Right lobe of liver (tissue), 6 donors: Measurements from ENCODE around the gene CLDN14. TPM values are rescaled to one million over a fixed set of nuclear protein-coding genes. Genes with fewer than 3 reads are reported as not detected.

Source experiments
- ATAC-seq, 4 donors: fragments of 200-7000 bp; cut with Tn5 transposase; one replicate each; pipeline ENCODE4 v1.9.1; 2020; ENCODE audit warnings: mild to moderate bottlenecking in 4 of 4, moderate library complexity in 4 of 4
- DNase-seq, 3 donors: peaks; one replicate each; pipeline ENCODE4 v3.0.0-alpha.2; 2020
- H3K27ac ChIP-seq, 3 donors: fragments of 200-600 bp; one replicate each; pipeline ENCODE4 v1.8.0; 2022
- H3K27me3 ChIP-seq, 2 donors: fragments of 200-600 bp; one replicate each; pipeline ENCODE4 v1.8.0; 2022
- H3K36me3 ChIP-seq, 4 donors: fragments of 200-600 bp; sonication (generic) in 1 of 4; one replicate each; pipeline versions ENCODE4 v1.5.1 to v1.8.0; 2017 to 2022; ENCODE audit warnings: control low read depth in 1 of 4
- H3K4me1 ChIP-seq, 4 donors: fragments of 200-600 bp; sonication (generic) in 1 of 4; one replicate each; pipeline versions ENCODE4 v1.5.1 to v1.8.0; 2017 to 2022; ENCODE audit warnings: control low read depth in 1 of 4
- H3K4me3 ChIP-seq, 3 donors: fragments of 200-600 bp; one replicate each; pipeline ENCODE4 v1.8.0; 2022
- H3K9me3 ChIP-seq, 4 donors: fragments of 200-600 bp; sonication (generic) in 1 of 4; one replicate each; pipeline versions ENCODE4 v1.5.1 to v1.8.0; 2017 to 2022; ENCODE audit warnings: control low read depth in 1 of 4
- POLR2A ChIP-seq: fragments of 450-650 bp; IDR thresholded peaks from one replicate; pipeline ENCODE4 v1.6.1; 2017; ENCODE audit warnings: antibody characterized with exemption, mild to moderate bottlenecking
- WGBS: methylation state at CpG from one replicate; pipeline ENCODE4 v1.1.6; 2018; ENCODE audit warnings: low coverage, low lambda C conversion rate; ENCODE audit not compliant: insufficient coverage; ENCODE audit errors: missing lambda C conversion rate; 5-methylcytosine and 5-hydroxymethylcytosine counted together
- intact Hi-C, 2 donors: fragments of 100-400 bp; cut with DNase I; formaldehyde crosslinking; loops; one replicate each; pipeline versions ENCODE4 v1.11.2 to v1.14.1; 2022
- total RNA-seq, 6 experiments: library from RNA; depleted of rRNA in 2 of 6; stranded (reverse); fragments of >200 nt in 2 of 6; fragmentation: NEBNext Ultra II Directional in 3 of 6; extraction: Animal tissue kit (Norgen Biotek cat#: 25700) in 3 of 6; gene quantifications; one replicate each; pipeline versions ENCODE4 v1.1.0 to v1.2.4, GENCODE V29; 2016 to 2023
- TF ChIP-seq, protein P1 (sequence below), 4 donors: fragments of 200-600 bp in 3 of 4; fragments of 450-650 bp in 1 of 4; IDR thresholded peaks; one replicate each; pipeline versions ENCODE4 v1.5.1 to v1.8.0; 2016 to 2022; ENCODE audit warnings: antibody characterized with exemption in 4 of 4, mild to moderate bottlenecking in 2 of 4
- donor health status: DM: no; HTN: yes; CAD: no.
- donor health status: DM: no; HTN: no; CAD: no.
- donor health status: DM: no; HTN: no; CAD: no.
- donor health status: DM: no; HTN: yes; CAD: no.
- donor health status: DM: no; HTN: yes; CAD: no.

CLDN14 gene
- total RNA-seq, 6 experiments from 2014 or later = 9.3 to 16.7 (median 13.0) TPM

DNA sequence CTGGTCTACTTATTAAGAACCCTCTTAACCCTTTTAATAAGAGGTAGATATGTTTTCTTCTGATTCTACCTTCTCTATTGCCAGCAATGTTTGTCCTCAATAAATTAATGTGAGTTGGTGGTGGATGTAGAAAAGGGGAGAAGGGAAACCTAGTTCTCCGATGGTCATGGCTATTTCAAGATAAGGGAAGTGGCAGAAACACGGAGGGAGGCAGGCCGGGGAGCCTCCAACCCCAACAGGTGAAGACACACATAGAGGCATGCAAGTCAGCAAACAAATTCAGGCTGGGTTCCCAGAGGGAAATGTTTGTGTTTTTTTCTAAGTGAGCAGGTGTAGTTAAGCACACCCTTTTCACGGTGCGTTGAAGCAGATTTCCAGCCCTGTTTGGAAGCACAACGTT is 31.0 kb upstream of the CLDN14 start:
- H3K9me3 ChIP-seq = no peaks in the 10 kb centered on the region
- no peak for ATAC-seq
- intact Hi-C loops = no loop called here
- no peaks in the 10 kb centered on the region for H3K27me3 ChIP-seq
- H3K4me3 ChIP-seq = no peak overlapping the region
- no peaks in the 10 kb centered on the region for H3K4me1 ChIP-seq
- TF ChIP-seq, protein P1, sequence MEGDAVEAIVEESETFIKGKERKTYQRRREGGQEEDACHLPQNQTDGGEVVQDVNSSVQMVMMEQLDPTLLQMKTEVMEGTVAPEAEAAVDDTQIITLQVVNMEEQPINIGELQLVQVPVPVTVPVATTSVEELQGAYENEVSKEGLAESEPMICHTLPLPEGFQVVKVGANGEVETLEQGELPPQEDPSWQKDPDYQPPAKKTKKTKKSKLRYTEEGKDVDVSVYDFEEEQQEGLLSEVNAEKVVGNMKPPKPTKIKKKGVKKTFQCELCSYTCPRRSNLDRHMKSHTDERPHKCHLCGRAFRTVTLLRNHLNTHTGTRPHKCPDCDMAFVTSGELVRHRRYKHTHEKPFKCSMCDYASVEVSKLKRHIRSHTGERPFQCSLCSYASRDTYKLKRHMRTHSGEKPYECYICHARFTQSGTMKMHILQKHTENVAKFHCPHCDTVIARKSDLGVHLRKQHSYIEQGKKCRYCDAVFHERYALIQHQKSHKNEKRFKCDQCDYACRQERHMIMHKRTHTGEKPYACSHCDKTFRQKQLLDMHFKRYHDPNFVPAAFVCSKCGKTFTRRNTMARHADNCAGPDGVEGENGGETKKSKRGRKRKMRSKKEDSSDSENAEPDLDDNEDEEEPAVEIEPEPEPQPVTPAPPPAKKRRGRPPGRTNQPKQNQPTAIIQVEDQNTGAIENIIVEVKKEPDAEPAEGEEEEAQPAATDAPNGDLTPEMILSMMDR (IDR thresholded peaks at IDR 0.05) = no peak
- TF ChIP-seq POLR2A = no peak
- no peak overlapping the region for H3K27ac ChIP-seq
- no peaks in the 10 kb centered on the region for H3K36me3 ChIP-seq
- 33% methylated on average over 3 of the region's 6 CpGs for WGBS
- DNase-seq = no peak

DNA sequence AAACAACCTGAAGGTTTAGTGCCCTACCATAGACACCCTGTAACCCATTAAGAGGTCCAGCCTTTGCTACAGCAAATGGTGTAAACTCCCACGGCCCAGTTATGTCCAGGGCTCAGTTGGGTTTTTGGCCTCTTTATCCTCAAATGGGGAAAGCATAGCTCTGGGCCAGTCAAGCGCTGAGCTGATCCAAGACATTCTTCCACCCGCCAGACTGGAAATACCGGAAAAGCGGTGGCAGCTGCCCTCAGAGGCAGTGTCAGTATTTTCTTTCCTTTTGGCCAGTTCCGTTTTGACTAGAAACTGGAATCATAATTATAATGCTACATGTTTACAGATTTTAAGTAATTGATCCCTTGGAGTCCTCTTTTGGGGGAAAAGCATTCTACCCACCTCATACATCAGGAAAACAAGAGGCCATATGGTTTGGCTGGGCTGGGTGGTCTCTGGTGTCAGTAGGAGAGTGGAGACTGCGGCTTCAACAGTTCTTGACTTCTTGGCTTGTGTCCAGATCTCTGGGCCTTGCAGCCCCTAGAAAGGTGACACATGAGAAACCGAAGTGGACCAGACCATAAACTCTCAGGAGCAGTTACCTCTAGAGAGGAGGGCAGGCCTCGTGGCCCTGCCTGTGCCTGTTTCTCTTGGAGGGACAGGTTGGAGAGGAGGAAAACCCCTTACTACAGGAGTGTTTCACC is 30.2 kb upstream of the CLDN14 start:
- H3K27ac ChIP-seq = no peak overlapping the region
- TF ChIP-seq, protein P1 (IDR thresholded peaks at IDR 0.05) = no peak
- TF ChIP-seq POLR2A = no peak
- intact Hi-C loops = loop anchor here (5.0 kb wide), 2 partner anchors 77 to 82 kb away; no protein-coding TSS in a partner anchor

DNA sequence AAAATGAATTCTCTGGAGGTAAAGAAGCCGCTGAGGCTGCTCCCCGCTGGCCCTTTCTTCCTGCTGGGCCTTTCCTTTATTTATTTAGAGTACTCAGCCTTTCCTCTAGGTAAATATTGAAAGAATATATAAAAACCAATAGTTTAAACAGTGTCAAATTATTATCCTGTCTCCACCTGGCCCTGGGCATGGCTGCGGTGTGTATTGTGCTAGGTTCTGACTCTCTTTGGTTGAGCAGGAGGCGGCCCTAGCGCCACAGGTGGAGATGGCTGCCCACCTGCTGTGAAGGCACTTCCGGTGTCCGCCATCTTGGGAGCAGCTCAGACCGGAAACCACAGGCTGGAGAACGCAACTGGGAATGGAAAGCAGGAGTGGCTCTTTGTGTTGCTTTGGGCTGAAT is 29.0 kb upstream of the CLDN14 start:
- H3K4me3 ChIP-seq = no peak overlapping the region
- WGBS = 86% methylated on average over 8 of the region's 9 CpGs
- H3K36me3 ChIP-seq = no peaks in the 10 kb centered on the region
- ATAC-seq (no peak), DNase-seq (no peak)
- H3K27ac ChIP-seq = no peak overlapping the region
- no peaks in the 10 kb centered on the region for H3K27me3 ChIP-seq
- TF ChIP-seq, protein P1 (IDR thresholded peaks at IDR 0.05) = no peak
- TF ChIP-seq POLR2A = no peak
- H3K9me3 ChIP-seq = no peaks in the 10 kb centered on the region
- intact Hi-C loops = loop anchor here (5.0 kb wide), 2 partner anchors 78 to 83 kb away; no protein-coding TSS in a partner anchor
- H3K4me1 ChIP-seq = peaks cover 0 to 4% (median 0%) of the 10 kb centered on the region in 4 donors

More for the DNA sequence above, 30.2 kb upstream of the CLDN14 start:
- no peaks in the 10 kb centered on the region for H3K9me3 ChIP-seq
- DNase-seq (no peak), ATAC-seq (no peak)
- 70% methylated on average over 3 of the region's 9 CpGs for WGBS
- H3K36me3 ChIP-seq = no peaks in the 10 kb centered on the region
- H3K4me3 ChIP-seq = no peak overlapping the region
- H3K27me3 ChIP-seq = no peaks in the 10 kb centered on the region
- H3K4me1 ChIP-seq = no peaks in the 10 kb centered on the region

DNA sequence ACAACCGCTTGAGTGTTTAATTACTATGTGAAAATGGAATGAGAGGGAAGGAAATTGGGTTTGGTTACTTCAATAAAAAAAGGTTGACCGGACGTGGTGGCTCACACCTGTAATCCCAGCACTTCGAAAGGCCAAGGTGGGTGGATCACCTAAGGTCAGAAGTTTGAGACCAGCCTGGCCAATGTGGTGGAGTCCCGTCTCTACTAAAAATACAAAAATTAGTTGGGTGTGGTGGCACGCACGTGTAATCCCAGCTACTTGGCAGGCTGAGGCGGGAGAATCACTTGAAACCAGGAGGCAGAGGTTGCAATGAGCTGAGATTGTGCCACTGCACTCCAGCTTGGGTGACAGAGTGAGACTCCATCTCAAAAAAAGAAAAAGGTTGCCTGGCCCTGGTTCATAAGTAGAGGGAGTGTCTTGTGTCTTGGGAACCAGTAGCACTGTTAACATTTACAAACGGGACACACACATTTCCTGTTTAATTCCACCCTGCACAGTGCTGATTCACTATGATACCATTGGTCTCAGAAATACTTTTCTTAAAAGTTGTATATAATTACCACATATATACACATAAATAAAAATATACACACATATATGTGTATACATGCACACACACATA is 27.6 kb upstream of the CLDN14 start:
- WGBS = 74% methylated on average over 8 of the region's 9 CpGs
- Histone ChIP-seq H3K36me3 (no peaks in the 10 kb centered on the region), H3K4me3 (no peak overlapping the region), H3K27ac (no peak overlapping the region), H3K9me3 (no peaks in the 10 kb centered on the region), H3K27me3 (no peaks in the 10 kb centered on the region), H3K4me1 (peaks cover 0 to 4% (median 0%) of the 10 kb centered on the region in 4 donors)
- DNase-seq (no peak), ATAC-seq (no peak)
- intact Hi-C loops = loop anchor here (5.0 kb wide), 2 partner anchors 80 to 85 kb away; no protein-coding TSS in a partner anchor
- TF ChIP-seq, protein P1 (IDR thresholded peaks at IDR 0.05) = no peak
